BLaER1 (cell line): ENCODE results near the gene RBPJL.

Experiments used
- H3K27ac ChIP-seq: shearing (Covaris generic); formaldehyde crosslinking; 2 replicates; pipeline ENCODE4 v1.8.1; 2022
- H3K27me3 ChIP-seq: shearing (Covaris generic); formaldehyde crosslinking; 2 replicates; pipeline ENCODE4 v1.8.1; 2022
- H3K36me3 ChIP-seq: shearing (Covaris generic); formaldehyde crosslinking; 2 replicates; pipeline ENCODE4 v1.8.1; 2022
- H3K4me1 ChIP-seq: shearing (Covaris generic); formaldehyde crosslinking; 2 replicates; pipeline ENCODE4 v1.8.1; 2022
- H3K4me2 ChIP-seq: shearing (Covaris generic); formaldehyde crosslinking; 2 replicates; pipeline ENCODE4 v1.8.1; 2022
- H3K4me3 ChIP-seq: shearing (Covaris generic); formaldehyde crosslinking; 2 replicates; pipeline ENCODE4 v1.8.1; 2022
- H3K9ac ChIP-seq: shearing (Covaris generic); formaldehyde crosslinking; 2 replicates; pipeline ENCODE4 v1.8.1; 2022
- H3K9me3 ChIP-seq: shearing (Covaris generic); formaldehyde crosslinking; 2 replicates; pipeline ENCODE4 v1.8.1; 2022
- H4K20me1 ChIP-seq: shearing (Covaris generic); formaldehyde crosslinking; 2 replicates; pipeline ENCODE4 v1.8.1; 2022
- Cebpa-rat ChIP-seq: shearing (Covaris generic); IDR thresholded peaks from 2 replicates; pipeline ENCODE4 v1.8.1; 2022

RBPJL gene

GRCh38 chr20:45292343-45292742 lies 14.3 kb upstream of the RBPJL start:
- Histone ChIP-seq H3K4me2 (no peak overlapping the region), H3K27ac (no peak overlapping the region), H3K4me3 (no peak overlapping the region), H4K20me1 (no peaks in the 10 kb centered on the region), H3K9me3 (peaks cover 8% of the 10 kb centered on the region), H3K36me3 (no peaks in the 10 kb centered on the region), H3K9ac (no peak overlapping the region), H3K4me1 (peaks cover 12% of the 10 kb centered on the region), H3K27me3 (peaks cover 24% of the 10 kb centered on the region)
- TF ChIP-seq Cebpa-rat: no peak

GRCh38 chr20:45293041-45294002 lies 13.3 kb upstream of the RBPJL start:
- Histone ChIP-seq H3K27me3 (peaks cover 24% of the 10 kb centered on the region), H3K27ac (peak overlapping the region; percentile 64), H4K20me1 (no peaks in the 10 kb centered on the region), H3K4me1 (peaks cover 12% of the 10 kb centered on the region), H3K36me3 (no peaks in the 10 kb centered on the region), H3K4me3 (peak overlapping the region; percentile 68), H3K9me3 (peaks cover 8% of the 10 kb centered on the region), H3K9ac (peak overlapping the region; percentile 39), H3K4me2 (peak overlapping the region; percentile 81)
- TF ChIP-seq Cebpa-rat: no peak

- Histone ChIP-seq H3K27ac (no peak overlapping the region), H3K4me2 (peak overlapping the region; percentile 81; the same call in 1 of the 2 replicates), H4K20me1 (no peaks in the 10 kb centered on the region), H3K4me3 (peak overlapping the region; percentile 68), H3K4me1 (peaks cover 12% of the 10 kb centered on the region), H3K27me3 (peaks cover 24% of the 10 kb centered on the region), H3K36me3 (no peaks in the 10 kb centered on the region), H3K9ac (no peak overlapping the region; the same call in 1 of the 2 replicates), H3K9me3 (peaks cover 8% of the 10 kb centered on the region)
- no peak for TF ChIP-seq Cebpa-rat
Measured at GRCh38 chr20:45294003-45294368, 12.7 kb upstream of the RBPJL start.

GRCh38 chr20:45294659-45295058 lies 12.0 kb upstream of the RBPJL start:
- H3K4me1 ChIP-seq: peaks cover 12% of the 10 kb centered on the region
- H3K9me3 ChIP-seq: peaks cover 8% of the 10 kb centered on the region

GRCh38 chr20:45297786-45298497 lies 8.7 kb upstream of the RBPJL start:
- Histone ChIP-seq H3K27me3 (peaks cover 14% of the 10 kb centered on the region), H3K36me3 (no peaks in the 10 kb centered on the region), H4K20me1 (no peaks in the 10 kb centered on the region), H3K9me3 (peaks cover 8% of the 10 kb centered on the region), H3K4me3 (no peak overlapping the region), H3K27ac (no peak overlapping the region), H3K4me1 (no peaks in the 10 kb centered on the region), H3K9ac (no peak overlapping the region), H3K4me2 (no peak overlapping the region)
- no peak for TF ChIP-seq Cebpa-rat

More at GRCh38 chr20:45294659-45295058, 12.0 kb upstream of the RBPJL start:
- TF ChIP-seq Cebpa-rat: no peak
- Histone ChIP-seq H3K27me3 (peaks cover 24% of the 10 kb centered on the region), H3K9ac (no peak overlapping the region), H3K4me2 (no peak overlapping the region), H3K4me3 (no peak overlapping the region), H3K36me3 (no peaks in the 10 kb centered on the region), H4K20me1 (no peaks in the 10 kb centered on the region), H3K27ac (no peak overlapping the region)

GRCh38 chr20:45299786-45300185 lies 6.9 kb upstream of the RBPJL start:
- Histone ChIP-seq H3K9ac (no peak overlapping the region), H4K20me1 (no peaks in the 10 kb centered on the region), H3K36me3 (no peaks in the 10 kb centered on the region), H3K4me3 (no peak overlapping the region), H3K27ac (no peak overlapping the region), H3K9me3 (peaks cover 5% of the 10 kb centered on the region), H3K27me3 (no peaks in the 10 kb centered on the region), H3K4me2 (no peak overlapping the region), H3K4me1 (no peaks in the 10 kb centered on the region)
- no peak for TF ChIP-seq Cebpa-rat

GRCh38 chr20:45300961-45301360 lies 5.7 kb upstream of the RBPJL start:
- no peak overlapping the region for H3K4me3 ChIP-seq
- no peaks in the 10 kb centered on the region for H3K9me3 ChIP-seq
- TF ChIP-seq Cebpa-rat: no peak
- H3K4me1 ChIP-seq: no peaks in the 10 kb centered on the region
- no peaks in the 10 kb centered on the region for H3K36me3 ChIP-seq
- H3K27me3 ChIP-seq: no peaks in the 10 kb centered on the region
- H3K27ac ChIP-seq: no peak overlapping the region
- H3K9ac ChIP-seq: no peak overlapping the region
- no peaks in the 10 kb centered on the region for H4K20me1 ChIP-seq
- H3K4me2 ChIP-seq: no peak overlapping the region

GRCh38 chr20:45301824-45302271 lies 4.8 kb upstream of the RBPJL start:
- Histone ChIP-seq H4K20me1 (no peaks in the 10 kb centered on the region), H3K27ac (no peak overlapping the region), H3K27me3 (no peaks in the 10 kb centered on the region; the same call in 1 of the 2 replicates), H3K9ac (no peak overlapping the region), H3K36me3 (no peaks in the 10 kb centered on the region), H3K4me1 (no peaks in the 10 kb centered on the region), H3K4me2 (no peak overlapping the region), H3K4me3 (no peak overlapping the region), H3K9me3 (no peaks in the 10 kb centered on the region)
- no peak for TF ChIP-seq Cebpa-rat

GRCh38 chr20:45303586-45304463 lies 2.8 kb upstream of the RBPJL start:
- H3K36me3 ChIP-seq: no peaks in the 10 kb centered on the region
- H3K4me2 ChIP-seq: no peak overlapping the region
- H3K4me3 ChIP-seq: no peak overlapping the region
- H3K9ac ChIP-seq: no peak overlapping the region
- H3K9me3 ChIP-seq: no peaks in the 10 kb centered on the region
- peaks cover 19% of the 10 kb centered on the region for H3K4me1 ChIP-seq
- no peaks in the 10 kb centered on the region for H4K20me1 ChIP-seq
- no peak overlapping the region for H3K27ac ChIP-seq
- peaks cover 6% of the 10 kb centered on the region; the same call in 1 of the 2 replicates for H3K27me3 ChIP-seq
- TF ChIP-seq Cebpa-rat: no peak
